Peyer's patch (tissue), 4 donors: Measurements from ENCODE around the gene KCNQ5.

Experiments used
- CTCF ChIP-seq, 6 experiments: fragments of 450-650 bp in 4 of 6; fragments of 200-600 bp in 2 of 6; sonication (generic) in 1 of 6; IDR thresholded peaks; one replicate each; pipeline ENCODE4 v1.5.1; 2017 to 2019; ENCODE audit warnings: antibody characterized with exemption in 6 of 6, mild to moderate bottlenecking in 3 of 6, moderate library complexity in 1 of 6
- POLR2A ChIP-seq, 2 donors: fragments of 450-650 bp; IDR thresholded peaks; one replicate each; pipeline ENCODE4 v1.5.1; 2017; ENCODE audit warnings: antibody characterized with exemption in 2 of 2, mild to moderate bottlenecking in 2 of 2, moderate library complexity in 2 of 2

GRCh38 chr6:72939004-72939403 lies 317.1 kb downstream of the KCNQ5 start:
- TF ChIP-seq CTCF (IDR thresholded peaks at IDR 0.05) (no peak), POLR2A (IDR thresholded peaks at IDR 0.05) (no peak)
